ENCODE results near the gene TOMM34. TPM values are rescaled to one million over a fixed set of nuclear protein-coding genes. Genes with fewer than 3 reads are reported as not detected.

Gene TOMM34
- polyA plus RNA-seq, 5 donors = 25.0 to 26.6 (median 25.3) TPM

DNA sequence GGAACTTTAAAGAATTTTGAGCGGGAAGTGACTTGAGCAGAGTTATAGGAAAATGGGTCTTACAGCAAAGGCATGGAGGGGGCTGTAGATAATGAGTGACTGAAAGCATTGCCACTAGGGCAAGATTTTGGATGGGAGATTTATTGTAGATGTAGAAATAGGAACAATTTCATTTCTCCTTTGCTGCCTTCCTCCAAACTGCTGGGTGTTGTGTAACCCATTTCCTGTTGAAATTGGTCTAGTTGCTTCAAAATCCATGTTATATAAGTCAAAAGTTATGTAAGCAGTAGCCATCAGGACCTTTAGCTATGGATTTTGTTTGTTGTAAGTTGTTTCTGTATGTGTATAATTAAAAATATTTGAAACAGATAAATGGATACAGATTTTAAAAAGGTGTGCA is 63.6 kb downstream of the TOMM34 start:
- DNase-seq = peak in 1 of 2 donors; percentile 32

DNA sequence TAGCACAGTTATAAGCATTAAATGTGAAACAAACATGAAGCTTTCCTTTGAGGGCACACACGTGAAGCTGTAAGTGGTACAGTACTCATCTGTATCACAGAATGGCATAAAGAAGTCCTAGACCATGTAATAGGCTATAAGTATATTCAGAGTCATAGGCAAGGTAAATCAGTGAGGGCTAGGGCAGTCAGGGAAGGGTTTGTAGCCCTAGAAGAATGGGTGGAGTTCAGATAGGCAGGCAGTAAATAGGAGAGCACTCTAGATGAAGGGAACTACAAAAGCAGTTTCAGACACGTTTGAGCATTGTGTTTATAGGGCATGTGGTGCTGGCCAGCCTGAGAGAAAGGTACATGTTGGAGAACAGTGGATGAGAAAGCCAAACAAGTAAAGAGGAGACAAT is 65.2 kb downstream of the TOMM34 start:
- DNase-seq = no peak

Other genes starting within 250 kb of the TOMM34 start
- under 1 TPM; 0.27 to 0.43 (median 0.36) TPM for gene CCN5, start 245.0 kb downstream of the TOMM34 start, polyA plus RNA-seq (ENCODE audit: insufficient read depth in 1 of 5, insufficient read length in 5 of 5, low replicate concordance in 1 of 5)
- not detected for gene KCNK15, start 214.5 kb downstream of the TOMM34 start, polyA plus RNA-seq (ENCODE audit: insufficient read depth in 1 of 5, insufficient read length in 5 of 5, low replicate concordance in 1 of 5)
- 1 to 10 TPM; 1.9 to 6.0 (median 3.2) TPM for gene RIMS4, start 149.9 kb downstream of the TOMM34 start, polyA plus RNA-seq (ENCODE audit: insufficient read depth in 1 of 5, insufficient read length in 5 of 5, low replicate concordance in 1 of 5)
- 100 to 1,000 TPM; 161 to 195 (median 178) TPM for gene YWHAB, start 74.7 kb downstream of the TOMM34 start, polyA plus RNA-seq (ENCODE audit: insufficient read depth in 1 of 5, insufficient read length in 5 of 5, low replicate concordance in 1 of 5)
- gene PABPC1L, start 50.3 kb downstream of the TOMM34 start, polyA plus RNA-seq (ENCODE audit: insufficient read depth in 1 of 5, insufficient read length in 5 of 5, low replicate concordance in 1 of 5) = 100 to 1,000 TPM in 1 of 5 donors, 10 to 100 TPM in 4; 74.3 to 110 (median 86.3) TPM
- 10 to 100 TPM; 18.7 to 31.4 (median 26.8) TPM for gene STK4, start 6.1 kb upstream of the TOMM34 start, polyA plus RNA-seq (ENCODE audit: insufficient read depth in 1 of 5, insufficient read length in 5 of 5, low replicate concordance in 1 of 5)
- gene KCNS1, start 140.7 kb upstream of the TOMM34 start, polyA plus RNA-seq (ENCODE audit: insufficient read depth in 1 of 5, insufficient read length in 5 of 5, low replicate concordance in 1 of 5) = under 1 TPM in 4 of 5 donors, not detected in 1; 0.03 to 0.09 (median 0.04) TPM
- gene WFDC5, start 154.8 kb upstream of the TOMM34 start, polyA plus RNA-seq (ENCODE audit: insufficient read depth in 1 of 5, insufficient read length in 5 of 5, low replicate concordance in 1 of 5) = not detected
- not detected for gene WFDC12, start 164.1 kb upstream of the TOMM34 start, polyA plus RNA-seq (ENCODE audit: insufficient read depth in 1 of 5, insufficient read length in 5 of 5, low replicate concordance in 1 of 5)
- gene PI3, start 214.5 kb upstream of the TOMM34 start, polyA plus RNA-seq (ENCODE audit: insufficient read depth in 1 of 5, insufficient read length in 5 of 5, low replicate concordance in 1 of 5) = not detected
- not detected for gene SEMG1, start 246.6 kb upstream of the TOMM34 start, polyA plus RNA-seq (ENCODE audit: insufficient read depth in 1 of 5, insufficient read length in 5 of 5, low replicate concordance in 1 of 5)

All from right lung (tissue), 5 donors.